ENCODE results near the gene GRIK2.
A peak's percentile ranks its signal among the peaks of the same experiment; 100 is the strongest.

The GRIK2 gene

DNA sequence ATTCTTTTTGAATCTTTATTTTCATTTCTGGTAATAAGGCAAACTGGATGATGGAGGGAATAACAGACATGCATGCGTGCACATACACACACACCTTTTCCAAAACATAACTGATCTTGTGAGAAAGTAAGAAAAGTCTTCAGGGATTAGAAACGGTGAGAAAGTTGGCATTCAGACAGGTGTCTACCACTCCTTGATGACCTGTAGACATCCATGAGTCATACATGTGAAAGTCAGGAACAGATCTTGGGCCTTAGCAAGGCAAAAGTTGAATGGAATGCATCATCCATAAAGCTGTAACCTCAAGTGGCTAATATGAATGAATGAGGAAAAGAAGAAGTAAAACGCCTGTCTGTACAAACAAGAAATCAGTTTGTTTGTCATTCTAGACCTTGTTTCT is 97.3 kb downstream of the GRIK2 start:
- DNase-seq (ENCODE audit: low read depth) = peak; percentile 3
- H3K4me3 ChIP-seq (ENCODE audit: low read length) = no peak overlapping the region
- TF ChIP-seq, protein P1, sequence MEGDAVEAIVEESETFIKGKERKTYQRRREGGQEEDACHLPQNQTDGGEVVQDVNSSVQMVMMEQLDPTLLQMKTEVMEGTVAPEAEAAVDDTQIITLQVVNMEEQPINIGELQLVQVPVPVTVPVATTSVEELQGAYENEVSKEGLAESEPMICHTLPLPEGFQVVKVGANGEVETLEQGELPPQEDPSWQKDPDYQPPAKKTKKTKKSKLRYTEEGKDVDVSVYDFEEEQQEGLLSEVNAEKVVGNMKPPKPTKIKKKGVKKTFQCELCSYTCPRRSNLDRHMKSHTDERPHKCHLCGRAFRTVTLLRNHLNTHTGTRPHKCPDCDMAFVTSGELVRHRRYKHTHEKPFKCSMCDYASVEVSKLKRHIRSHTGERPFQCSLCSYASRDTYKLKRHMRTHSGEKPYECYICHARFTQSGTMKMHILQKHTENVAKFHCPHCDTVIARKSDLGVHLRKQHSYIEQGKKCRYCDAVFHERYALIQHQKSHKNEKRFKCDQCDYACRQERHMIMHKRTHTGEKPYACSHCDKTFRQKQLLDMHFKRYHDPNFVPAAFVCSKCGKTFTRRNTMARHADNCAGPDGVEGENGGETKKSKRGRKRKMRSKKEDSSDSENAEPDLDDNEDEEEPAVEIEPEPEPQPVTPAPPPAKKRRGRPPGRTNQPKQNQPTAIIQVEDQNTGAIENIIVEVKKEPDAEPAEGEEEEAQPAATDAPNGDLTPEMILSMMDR (conservative IDR thresholded peaks at IDR 0.05; ENCODE audit: low read depth, low read length) = no peak

DNA sequence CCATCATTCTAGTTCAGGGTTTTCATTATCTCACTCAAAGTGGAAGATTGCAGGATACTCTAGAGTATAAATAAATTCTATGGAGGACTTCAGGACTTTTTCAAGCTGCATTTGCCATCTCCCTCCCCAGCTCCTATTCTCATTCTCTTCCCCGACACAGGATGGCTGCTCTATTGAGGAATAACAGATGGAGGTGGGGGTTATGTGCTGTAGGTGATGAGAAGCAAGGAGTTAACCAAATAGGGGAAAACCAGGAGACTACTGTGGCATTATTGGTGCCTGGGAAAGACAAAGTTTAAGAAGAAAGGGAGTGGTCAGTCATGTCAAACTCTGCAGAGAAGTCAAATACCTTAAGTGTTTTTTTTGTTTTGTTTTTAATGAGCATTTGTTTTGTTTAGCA is 109.3 kb downstream of the GRIK2 start:
- TF ChIP-seq, protein P1 (conservative IDR thresholded peaks at IDR 0.05; ENCODE audit: low read depth, low read length) = no peak
- H3K4me3 ChIP-seq (ENCODE audit: low read length) = no peak overlapping the region
- no peak for DNase-seq (ENCODE audit: low read depth)

DNA sequence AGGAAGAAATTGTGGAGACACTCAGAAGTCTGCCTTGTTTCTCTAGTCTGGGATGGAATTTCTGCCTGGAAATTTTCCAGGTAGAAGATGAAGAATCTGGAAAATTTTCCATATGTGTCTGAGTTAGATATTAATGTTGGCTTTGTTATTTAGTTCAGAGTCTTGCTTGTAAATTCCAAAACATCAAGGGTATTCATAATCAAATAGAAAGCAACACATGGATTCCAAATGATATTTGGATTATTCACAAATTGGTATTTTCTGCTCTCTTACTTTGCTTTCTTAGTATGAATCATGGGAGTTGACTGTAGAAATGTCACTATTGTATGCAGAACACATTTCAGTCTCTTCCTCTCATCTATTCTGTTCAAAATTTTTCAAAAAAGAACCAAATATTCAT is 116.0 kb downstream of the GRIK2 start:
- TF ChIP-seq, protein P1 (conservative IDR thresholded peaks at IDR 0.05; ENCODE audit: low read depth, low read length) = no peak
- H3K4me3 ChIP-seq (ENCODE audit: low read length) = no peak overlapping the region
- DNase-seq (ENCODE audit: low read depth) = no peak

DNA sequence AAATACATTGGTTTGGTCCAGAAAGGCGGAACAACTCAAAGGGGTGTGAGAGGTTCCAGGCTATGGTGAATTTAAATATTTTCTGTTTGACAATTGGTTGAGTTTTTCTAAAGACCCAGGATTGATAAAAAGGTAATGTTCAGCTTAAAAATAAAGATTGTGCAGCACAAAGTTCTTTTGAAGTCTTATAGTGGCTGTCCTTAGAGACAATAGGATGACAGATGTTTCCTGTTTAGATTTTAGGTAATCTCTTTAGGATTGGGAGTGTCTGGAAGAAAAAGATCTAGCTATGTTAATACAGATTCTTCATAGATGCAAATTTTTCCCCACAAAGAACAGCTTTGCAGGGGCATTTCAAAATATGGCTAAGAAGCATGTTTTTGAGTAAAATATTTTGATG is 119.7 kb downstream of the GRIK2 start:
- TF ChIP-seq, protein P1 (conservative IDR thresholded peaks at IDR 0.05; ENCODE audit: low read depth, low read length) = no peak
- no peak overlapping the region for H3K4me3 ChIP-seq (ENCODE audit: low read length)
- no peak for DNase-seq (ENCODE audit: low read depth)

DNA sequence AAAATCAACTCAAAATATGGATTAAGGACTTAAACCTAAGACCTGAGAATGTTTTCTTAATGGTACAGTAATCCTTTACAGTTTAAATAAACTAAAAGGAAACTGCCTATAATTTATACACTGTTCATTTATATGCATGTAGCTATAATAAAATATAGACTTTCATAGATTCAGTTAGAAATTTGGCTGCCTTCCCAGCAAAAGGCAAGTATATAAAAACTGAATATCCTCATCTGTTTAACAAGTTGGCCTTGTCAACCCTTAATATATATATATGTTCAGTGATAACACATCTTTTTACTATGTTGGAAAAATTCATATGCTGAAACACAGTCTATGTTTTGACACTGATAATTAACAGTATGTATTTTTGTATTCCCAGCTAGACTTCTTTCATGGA is 123.1 kb downstream of the GRIK2 start:
- DNase-seq (ENCODE audit: low read depth) = no peak
- no peak overlapping the region for H3K4me3 ChIP-seq (ENCODE audit: low read length)
- TF ChIP-seq, protein P1 (conservative IDR thresholded peaks at IDR 0.05; ENCODE audit: low read depth, low read length) = no peak

DNA sequence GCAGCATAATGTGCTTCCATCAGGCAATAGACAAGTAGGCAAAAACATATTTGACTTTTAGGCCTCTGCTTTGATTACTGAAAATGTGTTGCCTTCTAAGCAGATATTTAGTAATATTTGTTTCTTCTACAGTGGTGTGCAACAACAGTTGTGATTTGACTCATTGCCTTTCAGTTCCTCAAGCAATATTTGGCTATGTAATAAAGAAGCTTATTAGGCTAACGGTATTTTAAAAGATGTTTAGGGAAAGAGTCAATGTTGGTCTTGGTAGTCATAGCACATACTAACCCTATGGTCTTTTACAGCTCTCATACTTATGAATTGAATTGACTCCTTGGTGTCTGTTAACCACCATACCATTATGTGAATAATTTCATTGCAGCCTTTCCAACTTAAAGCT is 124.1 kb downstream of the GRIK2 start:
- no peak for DNase-seq (ENCODE audit: low read depth)
- H3K4me3 ChIP-seq (ENCODE audit: low read length) = no peak overlapping the region
- TF ChIP-seq, protein P1 (conservative IDR thresholded peaks at IDR 0.05; ENCODE audit: low read depth, low read length) = no peak

DNA sequence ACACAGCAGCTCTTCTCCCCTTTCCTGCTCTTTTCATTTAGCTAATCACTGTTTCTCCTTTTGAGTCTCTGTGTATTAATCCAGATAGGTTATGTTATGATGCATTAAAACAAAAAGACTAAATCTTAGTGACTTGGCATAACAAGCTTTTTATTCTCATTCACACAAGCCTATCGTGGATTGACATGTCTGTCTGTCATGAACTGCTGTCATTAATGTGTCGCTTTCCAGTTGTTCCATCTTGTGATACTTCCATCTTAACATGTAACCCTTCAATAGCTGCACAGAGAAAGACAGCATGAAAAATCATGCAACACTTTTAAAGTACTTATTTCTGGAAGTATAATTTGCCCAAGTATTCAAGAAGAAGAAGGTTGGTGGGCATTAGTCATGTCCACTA is 128.7 kb downstream of the GRIK2 start:
- DNase-seq (ENCODE audit: low read depth) = no peak
- TF ChIP-seq, protein P1 (conservative IDR thresholded peaks at IDR 0.05; ENCODE audit: low read depth, low read length) = no peak
- H3K4me3 ChIP-seq (ENCODE audit: low read length) = no peak overlapping the region
